ENCODE data around the gene RNF141. TPM values are rescaled to one million over a fixed set of nuclear protein-coding genes. Genes with fewer than 3 reads are reported as not detected.

RNF141 gene
- polyA plus RNA-seq, 2 donors, result 19.6 to 32.6 TPM

GRCh38 chr11:10544491-10545465, 3.8 kb upstream of the RNF141 start:
- no peaks in the 10 kb centered on the region for H3K36me3 ChIP-seq (ENCODE audit: control insufficient read depth in 2 of 2, insufficient read depth in 2 of 2, low read length in 1 of 2)
- no peaks in the 10 kb centered on the region for H3K27me3 ChIP-seq (ENCODE audit: control insufficient read depth in 1 of 2, insufficient read depth in 2 of 2, low read length in 2 of 2)
- 87% methylated on average over 7 of the region's 7 CpGs for WGBS, 2 donors
- H3K4me3 ChIP-seq (ENCODE audit: low read depth in 1 of 2, low read length in 2 of 2), result no peak overlapping the region
- H3K27ac ChIP-seq (ENCODE audit: low read depth in 2 of 2, low read length in 1 of 2), result no peak overlapping the region
- peaks cover 0 to 2% of the 10 kb centered on the region in 2 donors for H3K4me1 ChIP-seq (ENCODE audit: control insufficient read depth in 2 of 2, insufficient read depth in 2 of 2, low read length in 1 of 2)
- H3K9me3 ChIP-seq (ENCODE audit: control insufficient read depth in 2 of 2, insufficient read depth in 1 of 2, low read depth in 1 of 2, low read length in 1 of 2), result no peaks in the 10 kb centered on the region

GRCh38 chr11:10543782-10544181, 2.8 kb upstream of the RNF141 start:
- Histone ChIP-seq H3K4me3 (ENCODE audit: low read depth in 1 of 2, low read length in 2 of 2) (no peak overlapping the region), H3K36me3 (ENCODE audit: control insufficient read depth in 2 of 2, insufficient read depth in 2 of 2, low read length in 1 of 2) (no peaks in the 10 kb centered on the region), H3K27me3 (ENCODE audit: control insufficient read depth in 1 of 2, insufficient read depth in 2 of 2, low read length in 2 of 2) (no peaks in the 10 kb centered on the region), H3K27ac (ENCODE audit: low read depth in 2 of 2, low read length in 1 of 2) (no peak overlapping the region), H3K9me3 (ENCODE audit: control insufficient read depth in 2 of 2, insufficient read depth in 1 of 2, low read depth in 1 of 2, low read length in 1 of 2) (no peaks in the 10 kb centered on the region), H3K4me1 (ENCODE audit: control insufficient read depth in 2 of 2, insufficient read depth in 2 of 2, low read length in 1 of 2) (peaks cover 0 to 2% of the 10 kb centered on the region in 2 donors)
- 93 to 98% methylated on average over 14 of the region's 14 CpGs for WGBS, 2 donors

GRCh38 chr11:10542776-10543175, 1.8 kb upstream of the RNF141 start:
- no peaks in the 10 kb centered on the region for H3K27me3 ChIP-seq (ENCODE audit: control insufficient read depth in 1 of 2, insufficient read depth in 2 of 2, low read length in 2 of 2)
- peaks cover 0 to 2% of the 10 kb centered on the region in 2 donors for H3K4me1 ChIP-seq (ENCODE audit: control insufficient read depth in 2 of 2, insufficient read depth in 2 of 2, low read length in 1 of 2)
- no peaks in the 10 kb centered on the region for H3K9me3 ChIP-seq (ENCODE audit: control insufficient read depth in 2 of 2, insufficient read depth in 1 of 2, low read depth in 1 of 2, low read length in 1 of 2)
- no peaks in the 10 kb centered on the region for H3K36me3 ChIP-seq (ENCODE audit: control insufficient read depth in 2 of 2, insufficient read depth in 2 of 2, low read length in 1 of 2)
- no peak overlapping the region for H3K27ac ChIP-seq (ENCODE audit: low read depth in 2 of 2, low read length in 1 of 2)
- H3K4me3 ChIP-seq (ENCODE audit: low read depth in 1 of 2, low read length in 2 of 2), result no peak overlapping the region
- WGBS, 2 donors, result 93 to 97% methylated on average over 3 of the region's 3 CpGs

- Histone ChIP-seq H3K36me3 (ENCODE audit: control insufficient read depth in 2 of 2, insufficient read depth in 2 of 2, low read length in 1 of 2) (no peaks in the 10 kb centered on the region), H3K27ac (ENCODE audit: low read depth in 2 of 2, low read length in 1 of 2) (peak overlapping the region; percentile 67 to 90), H3K4me1 (ENCODE audit: control insufficient read depth in 2 of 2, insufficient read depth in 2 of 2, low read length in 1 of 2) (peaks cover 0 to 2% of the 10 kb centered on the region in 2 donors), H3K27me3 (ENCODE audit: control insufficient read depth in 1 of 2, insufficient read depth in 2 of 2, low read length in 2 of 2) (no peaks in the 10 kb centered on the region), H3K9me3 (ENCODE audit: control insufficient read depth in 2 of 2, insufficient read depth in 1 of 2, low read depth in 1 of 2, low read length in 1 of 2) (no peaks in the 10 kb centered on the region), H3K4me3 (ENCODE audit: low read depth in 1 of 2, low read length in 2 of 2) (peak overlapping the region; percentile 87 to 89)
- WGBS, 2 donors, result 31 to 39% methylated on average over 5 of the region's 5 CpGs
Measured at GRCh38 chr11:10541561-10541930, 559 bp upstream of the RNF141 start.

- Histone ChIP-seq H3K36me3 (ENCODE audit: control insufficient read depth in 2 of 2, insufficient read depth in 2 of 2, low read length in 1 of 2) (no peaks in the 10 kb centered on the region), H3K27ac (ENCODE audit: low read depth in 2 of 2, low read length in 1 of 2) (peak overlapping the region; percentile 90 to 92)
Measured at GRCh38 chr11:10540546-10540914, 457 bp downstream of the RNF141 start.

GRCh38 chr11:10539339-10539738, 1.6 kb downstream of the RNF141 start:
- Histone ChIP-seq H3K36me3 (ENCODE audit: control insufficient read depth in 2 of 2, insufficient read depth in 2 of 2, low read length in 1 of 2) (no peaks in the 10 kb centered on the region), H3K9me3 (ENCODE audit: control insufficient read depth in 2 of 2, insufficient read depth in 1 of 2, low read depth in 1 of 2, low read length in 1 of 2) (no peaks in the 10 kb centered on the region), H3K27me3 (ENCODE audit: control insufficient read depth in 1 of 2, insufficient read depth in 2 of 2, low read length in 2 of 2) (no peaks in the 10 kb centered on the region), H3K27ac (ENCODE audit: low read depth in 2 of 2, low read length in 1 of 2) (no peak overlapping the region), H3K4me1 (ENCODE audit: control insufficient read depth in 2 of 2, insufficient read depth in 2 of 2, low read length in 1 of 2) (no peaks in the 10 kb centered on the region), H3K4me3 (ENCODE audit: low read depth in 1 of 2, low read length in 2 of 2) (peak overlapping the region in 1 of 2 donors; percentile 87)

More at GRCh38 chr11:10540546-10540914, 457 bp downstream of the RNF141 start:
- Histone ChIP-seq H3K27me3 (ENCODE audit: control insufficient read depth in 1 of 2, insufficient read depth in 2 of 2, low read length in 2 of 2) (no peaks in the 10 kb centered on the region), H3K9me3 (ENCODE audit: control insufficient read depth in 2 of 2, insufficient read depth in 1 of 2, low read depth in 1 of 2, low read length in 1 of 2) (no peaks in the 10 kb centered on the region), H3K4me3 (ENCODE audit: low read depth in 1 of 2, low read length in 2 of 2) (peak overlapping the region; percentile 87 to 89), H3K4me1 (ENCODE audit: control insufficient read depth in 2 of 2, insufficient read depth in 2 of 2, low read length in 1 of 2) (peaks cover 0 to 2% of the 10 kb centered on the region in 2 donors)
- WGBS, 2 donors, result 0% methylated on average over 25 of the region's 25 CpGs

- 70 to 85% methylated on average over 1 of the region's 1 CpG for WGBS, 2 donors
- Histone ChIP-seq H3K36me3 (ENCODE audit: control insufficient read depth in 2 of 2, insufficient read depth in 2 of 2, low read length in 1 of 2) (no peaks in the 10 kb centered on the region), H3K4me1 (ENCODE audit: control insufficient read depth in 2 of 2, insufficient read depth in 2 of 2, low read length in 1 of 2) (no peaks in the 10 kb centered on the region), H3K9me3 (ENCODE audit: control insufficient read depth in 2 of 2, insufficient read depth in 1 of 2, low read depth in 1 of 2, low read length in 1 of 2) (no peaks in the 10 kb centered on the region), H3K27ac (ENCODE audit: low read depth in 2 of 2, low read length in 1 of 2) (no peak overlapping the region), H3K4me3 (ENCODE audit: low read depth in 1 of 2, low read length in 2 of 2) (peak overlapping the region in 1 of 2 donors; percentile 11), H3K27me3 (ENCODE audit: control insufficient read depth in 1 of 2, insufficient read depth in 2 of 2, low read length in 2 of 2) (no peaks in the 10 kb centered on the region)
Measured at GRCh38 chr11:10538924-10539323, 2.1 kb downstream of the RNF141 start.

GRCh38 chr11:10537600-10537999, 3.4 kb downstream of the RNF141 start:
- Histone ChIP-seq H3K4me3 (ENCODE audit: low read depth in 1 of 2, low read length in 2 of 2) (no peak overlapping the region), H3K36me3 (ENCODE audit: control insufficient read depth in 2 of 2, insufficient read depth in 2 of 2, low read length in 1 of 2) (no peaks in the 10 kb centered on the region), H3K27me3 (ENCODE audit: control insufficient read depth in 1 of 2, insufficient read depth in 2 of 2, low read length in 2 of 2) (no peaks in the 10 kb centered on the region), H3K4me1 (ENCODE audit: control insufficient read depth in 2 of 2, insufficient read depth in 2 of 2, low read length in 1 of 2) (no peaks in the 10 kb centered on the region), H3K27ac (ENCODE audit: low read depth in 2 of 2, low read length in 1 of 2) (no peak overlapping the region), H3K9me3 (ENCODE audit: control insufficient read depth in 2 of 2, insufficient read depth in 1 of 2, low read depth in 1 of 2, low read length in 1 of 2) (no peaks in the 10 kb centered on the region)

GRCh38 chr11:10534316-10534715, 6.7 kb downstream of the RNF141 start:
- H3K27me3 ChIP-seq (ENCODE audit: control insufficient read depth in 1 of 2, insufficient read depth in 2 of 2, low read length in 2 of 2), result no peaks in the 10 kb centered on the region
- H3K4me3 ChIP-seq (ENCODE audit: low read depth in 1 of 2, low read length in 2 of 2), result no peak overlapping the region
- 83% methylated on average over 2 of the region's 2 CpGs for WGBS, 2 donors
- no peaks in the 10 kb centered on the region for H3K4me1 ChIP-seq (ENCODE audit: control insufficient read depth in 2 of 2, insufficient read depth in 2 of 2, low read length in 1 of 2)
- no peaks in the 10 kb centered on the region for H3K36me3 ChIP-seq (ENCODE audit: control insufficient read depth in 2 of 2, insufficient read depth in 2 of 2, low read length in 1 of 2)
- H3K9me3 ChIP-seq (ENCODE audit: control insufficient read depth in 2 of 2, insufficient read depth in 1 of 2, low read depth in 1 of 2, low read length in 1 of 2), result no peaks in the 10 kb centered on the region
- H3K27ac ChIP-seq (ENCODE audit: low read depth in 2 of 2, low read length in 1 of 2), result no peak overlapping the region

GRCh38 chr11:10533323-10533722, 7.7 kb downstream of the RNF141 start:
- Histone ChIP-seq H3K36me3 (ENCODE audit: control insufficient read depth in 2 of 2, insufficient read depth in 2 of 2, low read length in 1 of 2) (no peaks in the 10 kb centered on the region), H3K27ac (ENCODE audit: low read depth in 2 of 2, low read length in 1 of 2) (no peak overlapping the region)

More at GRCh38 chr11:10533323-10533722, 7.7 kb downstream of the RNF141 start:
- Histone ChIP-seq H3K9me3 (ENCODE audit: control insufficient read depth in 2 of 2, insufficient read depth in 1 of 2, low read depth in 1 of 2, low read length in 1 of 2) (no peaks in the 10 kb centered on the region), H3K4me1 (ENCODE audit: control insufficient read depth in 2 of 2, insufficient read depth in 2 of 2, low read length in 1 of 2) (no peaks in the 10 kb centered on the region), H3K27me3 (ENCODE audit: control insufficient read depth in 1 of 2, insufficient read depth in 2 of 2, low read length in 2 of 2) (no peaks in the 10 kb centered on the region), H3K4me3 (ENCODE audit: low read depth in 1 of 2, low read length in 2 of 2) (no peak overlapping the region)

Measured in esophagus (tissue), 2 donors.